Naive thymus-derived CD4-positive, alpha-beta T cell (primary cell): ENCODE data around the gene ALDH1A2. TPM values are rescaled to one million over a fixed set of nuclear protein-coding genes. Genes with fewer than 3 reads are reported as not detected.

Experiments
- ATAC-seq: fragments of 150-1000 bp; cut with Tn5 transposase; 2 replicates; pipeline ENCODE4 v1.10.0; 2021; ENCODE audit warnings: mild to moderate bottlenecking, moderate library complexity
- CTCF ChIA-PET: fragments of 350-600 bp; sonication (Branson Sonifier 250); formaldehyde crosslinking; loops from one replicate; lab custom pipeline; 2021; ENCODE audit warnings: antibody characterized with exemption; lab: Charles Lee
- POLR2A ChIA-PET: fragments of 350-600 bp; sonication (Branson Sonifier 250); formaldehyde crosslinking; loops from one replicate; lab custom pipeline; 2021; ENCODE audit warnings: antibody characterized with exemption, inconsistent platforms; lab: Charles Lee
- DNase-seq, 9 donors: peaks; one replicate each; pipeline versions ENCODE4 v3.0.0 to v3.0.0-alpha.2; 2020 to 2022; ENCODE audit warnings: mixed read lengths in 1 of 9
- H3K27ac ChIP-seq: one replicate; pipeline ENCODE4 v1.7.0; 2013; ENCODE audit warnings: mild to moderate bottlenecking, low read depth, low read length, moderate library complexity
- H3K27me3 ChIP-seq, 2 donors: one replicate each; pipeline ENCODE4 v1.7.0; 2013; ENCODE audit warnings: low read length in 2 of 2, mild to moderate bottlenecking in 2 of 2, moderate library complexity in 2 of 2; ENCODE audit not compliant: control insufficient read depth in 2 of 2, insufficient read depth in 2 of 2
- H3K36me3 ChIP-seq, 3 experiments: 1 replicate in 2 of 3; 2 replicates in 1 of 3; pipeline ENCODE4 v1.7.0; 2013; ENCODE audit warnings: low read length in 3 of 3, mild to moderate bottlenecking in 3 of 3, moderate library complexity in 1 of 3; ENCODE audit not compliant: insufficient read depth in 3 of 3, control insufficient read depth in 2 of 3
- H3K4me1 ChIP-seq, 2 donors: one replicate each; pipeline ENCODE4 v1.7.0; 2013; ENCODE audit warnings: low read length in 2 of 2, mild to moderate bottlenecking in 2 of 2, moderate library complexity in 1 of 2; ENCODE audit not compliant: control insufficient read depth in 2 of 2, insufficient read depth in 2 of 2
- H3K4me3 ChIP-seq: 2 replicates; pipeline ENCODE4 v1.7.0; 2013; ENCODE audit warnings: mild to moderate bottlenecking, low read length
- H3K9me3 ChIP-seq, 3 experiments: 1 replicate in 2 of 3; 2 replicates in 1 of 3; pipeline ENCODE4 v1.7.0; 2013; ENCODE audit warnings: low read length in 3 of 3; ENCODE audit not compliant: control insufficient read depth in 2 of 3
- H3K27ac Mint-ChIP-seq, 9 donors: one replicate each; pipeline ENCODE4 v1.8.0; 2020 to 2022; ENCODE audit warnings: mixed read lengths in 9 of 9, mild to moderate bottlenecking in 8 of 9, moderate library complexity in 5 of 9, inconsistent platforms in 2 of 9
- H3K27me3 Mint-ChIP-seq, 5 donors: one replicate each; pipeline ENCODE4 v1.8.0; 2021 to 2022; ENCODE audit warnings: mixed read lengths in 5 of 5, mild to moderate bottlenecking in 1 of 5
- H3K36me3 Mint-ChIP-seq, 5 donors: one replicate each; pipeline ENCODE4 v1.8.0; 2020 to 2022; ENCODE audit warnings: mixed read lengths in 5 of 5, mild to moderate bottlenecking in 3 of 5, inconsistent platforms in 1 of 5
- H3K4me1 Mint-ChIP-seq, 7 donors: one replicate each; pipeline ENCODE4 v1.8.0; 2020 to 2022; ENCODE audit warnings: mixed read lengths in 7 of 7, mild to moderate bottlenecking in 3 of 7, inconsistent platforms in 1 of 7
- H3K4me3 Mint-ChIP-seq, 10 donors: one replicate each; pipeline ENCODE4 v1.8.0; 2020 to 2022; ENCODE audit warnings: mild to moderate bottlenecking in 10 of 10, mixed read lengths in 10 of 10, moderate library complexity in 6 of 10, inconsistent platforms in 2 of 10
- H3K9me3 Mint-ChIP-seq, 11 donors: one replicate each; pipeline ENCODE4 v1.8.0; 2020 to 2022; ENCODE audit warnings: mixed read lengths in 11 of 11, mild to moderate bottlenecking in 4 of 11, inconsistent platforms in 1 of 11, moderate library complexity in 1 of 11
- intact Hi-C, 2 donors: fragments of 100-400 bp; cut with micrococcal nuclease; formaldehyde crosslinking; loops; one replicate each; pipeline ENCODE4 v1.15.1; 2023
- polyA plus RNA-seq, 2 donors: library from polyadenylated mRNA; unstranded; fragments of 300-500 nt; fragmentation: Illumina TruSeq; gene quantifications; one replicate each; pipeline ENCODE4 v1.2.3, GENCODE V29; 2021
- total RNA-seq, 6 experiments: library from RNA in 5 of 6; stranded (reverse) in 5 of 6; gene quantifications; 1 replicate in 5 of 6; 2 replicates in 1 of 6; pipeline ENCODE4 v1.2.3 and lab custom pipeline; 2021 to 2026

ALDH1A2 gene
- total and polyA plus RNA-seq, 7 experiments from 2014 or later: 1.7 TPM; not detected in 6

DNA sequence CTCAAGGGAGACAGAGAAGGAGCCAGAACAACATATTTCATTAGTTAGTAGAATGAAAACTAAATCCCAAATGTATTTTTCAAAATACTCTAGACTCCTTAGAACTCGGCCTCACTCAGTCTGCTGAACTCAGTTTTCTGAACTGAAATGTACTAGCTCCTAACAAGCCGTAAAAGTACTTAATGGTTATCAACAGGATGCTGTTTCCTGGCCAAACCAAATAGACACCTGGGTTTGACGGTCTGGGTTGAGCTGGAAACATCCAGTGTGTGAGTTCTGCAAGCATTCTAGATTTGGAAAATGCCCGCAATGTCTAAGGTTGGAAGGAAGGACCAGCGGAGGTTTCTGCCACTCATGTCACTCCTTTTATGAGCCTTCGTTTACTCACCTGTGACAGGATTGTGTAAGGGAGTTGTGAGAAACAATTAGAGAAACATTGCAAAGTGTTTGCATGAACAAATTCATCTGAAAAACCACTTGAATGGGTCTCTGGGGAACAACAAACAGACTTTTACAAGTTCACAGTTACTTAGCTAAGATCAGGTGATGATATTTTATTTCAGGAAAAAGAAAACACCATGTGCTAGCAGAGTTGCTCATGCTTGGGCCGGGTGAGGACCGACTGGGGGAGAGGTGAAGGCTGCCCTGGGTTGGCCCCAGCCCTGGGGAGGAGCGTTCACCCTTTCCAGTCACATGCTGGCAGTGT is 151.0 kb downstream of the ALDH1A2 start:
- H3K27ac Mint-ChIP-seq: no peak overlapping the region
- no peak for DNase-seq
- H3K27me3 Mint-ChIP-seq: peaks cover 7 to 36% (median 18%) of the 10 kb centered on the region in 5 donors
- H3K4me1 ChIP-seq: no peaks in the 10 kb centered on the region
- no peaks in the 10 kb centered on the region for H3K9me3 ChIP-seq
- no peaks in the 10 kb centered on the region for H3K27me3 ChIP-seq
- peaks cover 0 to 3% (median 0%) of the 10 kb centered on the region in 5 donors for H3K36me3 Mint-ChIP-seq
- H3K4me3 ChIP-seq: no peak overlapping the region
- intact Hi-C loops: no loop called here
- H3K36me3 ChIP-seq: no peaks in the 10 kb centered on the region
- H3K27ac ChIP-seq: no peak overlapping the region
- POLR2A ChIA-PET: no interaction called here
- H3K4me1 Mint-ChIP-seq: no peaks in the 10 kb centered on the region
- no peak for ATAC-seq
- no peaks in the 10 kb centered on the region for H3K9me3 Mint-ChIP-seq
- no peak overlapping the region for H3K4me3 Mint-ChIP-seq
- CTCF ChIA-PET: interaction anchor here (0.6 kb wide), 1 partner anchor 1295 kb away, joined by 3 read pairs; no protein-coding TSS in a partner anchor

DNA sequence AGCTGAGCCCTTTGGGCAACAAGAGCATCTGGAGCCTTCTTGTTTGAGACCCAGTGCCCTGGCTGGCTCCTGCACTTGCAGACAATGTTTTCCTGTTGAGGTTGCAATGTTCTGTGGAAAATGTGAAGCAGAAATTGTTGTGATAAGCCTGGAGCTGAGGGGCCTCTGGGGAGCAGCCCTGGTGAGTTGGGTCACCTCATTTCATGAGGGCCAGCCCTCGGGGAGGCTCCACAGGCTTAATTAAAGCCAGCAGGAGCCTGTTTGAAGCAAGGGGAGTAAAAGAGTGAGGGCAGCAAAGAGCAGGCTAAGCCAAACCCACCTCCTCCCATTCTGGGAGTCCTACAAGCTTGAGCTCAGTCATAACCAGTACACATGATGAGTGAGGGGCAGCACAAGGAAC is 154.3 kb downstream of the ALDH1A2 start:
- Mint-ChIP-seq H3K27ac (no peak overlapping the region), H3K4me3 (no peak overlapping the region)
- CTCF ChIA-PET: no interaction called here

GRCh38 chr15:57910672-57911071 is 154.8 kb downstream of the ALDH1A2 start:
- H3K27me3 Mint-ChIP-seq: peaks cover 18 to 40% (median 31%) of the 10 kb centered on the region in 5 donors
- Histone ChIP-seq H3K4me1 (no peaks in the 10 kb centered on the region), H3K9me3 (no peaks in the 10 kb centered on the region), H3K4me3 (no peak overlapping the region), H3K36me3 (no peaks in the 10 kb centered on the region), H3K27ac (no peak overlapping the region), H3K27me3 (no peaks in the 10 kb centered on the region)
- no peak for DNase-seq
- peaks cover 0 to 1% (median 0%) of the 10 kb centered on the region in 11 donors for H3K9me3 Mint-ChIP-seq
- CTCF ChIA-PET: no interaction called here
- H3K27ac Mint-ChIP-seq: no peak overlapping the region
- POLR2A ChIA-PET: no interaction called here
- H3K36me3 Mint-ChIP-seq: no peaks in the 10 kb centered on the region
- no peak for ATAC-seq
- H3K4me3 Mint-ChIP-seq: no peak overlapping the region
- intact Hi-C loops: no loop called here
- H3K4me1 Mint-ChIP-seq: no peaks in the 10 kb centered on the region

More for the DNA sequence above, 154.3 kb downstream of the ALDH1A2 start:
- POLR2A ChIA-PET: no interaction called here
- Mint-ChIP-seq H3K27me3 (peaks cover 17 to 37% (median 28%) of the 10 kb centered on the region in 5 donors), H3K4me1 (no peaks in the 10 kb centered on the region), H3K9me3 (peaks cover 0 to 1% (median 0%) of the 10 kb centered on the region in 11 donors), H3K36me3 (no peaks in the 10 kb centered on the region)
- ATAC-seq (no peak), DNase-seq (no peak)
- Histone ChIP-seq H3K36me3 (no peaks in the 10 kb centered on the region), H3K27ac (no peak overlapping the region), H3K27me3 (no peaks in the 10 kb centered on the region), H3K9me3 (no peaks in the 10 kb centered on the region), H3K4me1 (no peaks in the 10 kb centered on the region), H3K4me3 (no peak overlapping the region)
- intact Hi-C loops: no loop called here

- Histone ChIP-seq H3K27me3 (no peaks in the 10 kb centered on the region), H3K27ac (no peak overlapping the region), H3K36me3 (no peaks in the 10 kb centered on the region), H3K9me3 (no peaks in the 10 kb centered on the region), H3K4me3 (no peak overlapping the region), H3K4me1 (no peaks in the 10 kb centered on the region)
- ChIA-PET CTCF (no interaction called here), POLR2A (no interaction called here)
- peaks cover 21 to 48% (median 35%) of the 10 kb centered on the region in 5 donors for H3K27me3 Mint-ChIP-seq
- DNase-seq: no peak
- H3K36me3 Mint-ChIP-seq: no peaks in the 10 kb centered on the region
- no peak for ATAC-seq
- peaks cover 0 to 1% (median 0%) of the 10 kb centered on the region in 11 donors for H3K9me3 Mint-ChIP-seq
- no peak overlapping the region for H3K27ac Mint-ChIP-seq
- intact Hi-C loops: no loop called here
- no peaks in the 10 kb centered on the region for H3K4me1 Mint-ChIP-seq
- no peak overlapping the region for H3K4me3 Mint-ChIP-seq
Measured at GRCh38 chr15:57909388-57909787, 156.1 kb downstream of the ALDH1A2 start.

GRCh38 chr15:57903626-57904025 is 161.9 kb downstream of the ALDH1A2 start:
- Mint-ChIP-seq H3K27ac (no peak overlapping the region), H3K4me3 (no peak overlapping the region), H3K36me3 (peaks cover 0 to 4% (median 0%) of the 10 kb centered on the region in 5 donors), H3K27me3 (peaks cover 21 to 43% (median 28%) of the 10 kb centered on the region in 5 donors), H3K4me1 (no peaks in the 10 kb centered on the region), H3K9me3 (peaks cover 0 to 4% (median 0%) of the 10 kb centered on the region in 11 donors)
- Histone ChIP-seq H3K27ac (no peak overlapping the region), H3K4me1 (no peaks in the 10 kb centered on the region), H3K36me3 (no peaks in the 10 kb centered on the region), H3K27me3 (no peaks in the 10 kb centered on the region), H3K4me3 (no peak overlapping the region), H3K9me3 (no peaks in the 10 kb centered on the region)
- intact Hi-C loops: no loop called here
- ATAC-seq (no peak), DNase-seq (no peak)
- ChIA-PET CTCF (no interaction called here), POLR2A (no interaction called here)

Other genes starting within 250 kb of the ALDH1A2 start
- gene AQP9, start 72.7 kb upstream of the ALDH1A2 start, total RNA-seq: 10 to 100 TPM in 1 of 5 experiments, 1 to 10 TPM in 1, not detected in 3; 8.8 to 29.6 TPM
- under 1 TPM in 1 of 2 donors, not detected in 1; 0.15 TPM for gene AQP9, start 72.7 kb upstream of the ALDH1A2 start, polyA plus RNA-seq